ENCODE results near the gene PABPN1. TPM values are rescaled to one million over a fixed set of nuclear protein-coding genes. Genes with fewer than 3 reads are reported as not detected.

The PABPN1 gene
- total and polyA plus RNA-seq, 9 of the 15 experiments (the other 6 are each of a cell fraction or from before 2014, with no cell fraction given) = 32.6 to 388 (median 178) TPM

- TF ChIP-seq CBX1 (IDR thresholded peaks at IDR 0.05; ENCODE audit: low read depth) = peak; percentile 16; the same call in 1 of the 2 replicates
- no peak for TF ChIP-seq CHD1 (IDR thresholded peaks at IDR 0.05; ENCODE audit: low read length)
- no peak for TF ChIP-seq EHMT2 (IDR thresholded peaks at IDR 0.05)
- no peak for TF ChIP-seq DACH1 (IDR thresholded peaks at IDR 0.05; ENCODE audit: partially characterized antibody)
- TF ChIP-seq ELK3 (CRISPR knock-in tag; IDR thresholded peaks at IDR 0.05) = no peak
- TF ChIP-seq PHB (CRISPR knock-in tag; IDR thresholded peaks at IDR 0.05) = no peak
- TF ChIP-seq TAF9B (IDR thresholded peaks at IDR 0.05; ENCODE audit: partially characterized antibody) = no peak
- peak; percentile 67 for TF ChIP-seq REST (IDR thresholded peaks at IDR 0.05; ENCODE audit: borderline replicate concordance)
- no peak for TF ChIP-seq REST (CRISPR knock-in tag; IDR thresholded peaks at IDR 0.05; ENCODE audit: low read depth)
- no peak for TF ChIP-seq RERE (CRISPR knock-in tag; IDR thresholded peaks at IDR 0.05; ENCODE audit: borderline replicate concordance)
- no peak for TF ChIP-seq RFX1 (IDR thresholded peaks at IDR 0.05)
- TF ChIP-seq NFRKB (IDR thresholded peaks at IDR 0.05; ENCODE audit: low read depth) = no peak
- peak; percentile 92 for TF ChIP-seq SOX6 (IDR thresholded peaks at IDR 0.05)
- TF ChIP-seq ZKSCAN8 (CRISPR knock-in tag; IDR thresholded peaks at IDR 0.05) = no peak
These were observed 19.8 kb upstream of the PABPN1 start (continued) for GRCh38 chr14:23301288-23301968.

Measured in K562 (cell line).